Stomach smooth muscle (tissue), 2 donors: Measurements from ENCODE around the gene TSKU.
A peak's percentile ranks its signal among the peaks of the same experiment; 100 is the strongest.
"Not testable (repeated sequence)": the region's sequence is repeated elsewhere in the genome, so short reads cannot be mapped to it uniquely, and the experiment has no call there.

Source experiments
- H3K27ac ChIP-seq: one replicate; pipeline ENCODE4 v1.7.0; 2013; ENCODE audit warnings: mild to moderate bottlenecking, low read length, inconsistent platforms
- H3K27me3 ChIP-seq, 2 donors: one replicate each; pipeline ENCODE4 v1.7.0; 2013; ENCODE audit warnings: low read length in 2 of 2; ENCODE audit not compliant: insufficient read depth in 2 of 2, control insufficient read depth in 1 of 2
- H3K36me3 ChIP-seq, 2 donors: one replicate each; pipeline ENCODE4 v1.7.0; 2013; ENCODE audit warnings: low read length in 2 of 2; ENCODE audit not compliant: control insufficient read depth in 2 of 2, insufficient read depth in 2 of 2
- H3K4me1 ChIP-seq: one replicate; pipeline ENCODE4 v1.7.0; 2013; ENCODE audit warnings: low read length; ENCODE audit not compliant: control insufficient read depth, insufficient read depth
- H3K4me3 ChIP-seq, 2 donors: one replicate each; pipeline ENCODE4 v1.7.0; 2013; ENCODE audit warnings: low read length in 2 of 2
- H3K9ac ChIP-seq, 2 donors: one replicate each; pipeline ENCODE4 v1.7.0; 2013; ENCODE audit warnings: low read length in 2 of 2, mild to moderate bottlenecking in 1 of 2
- H3K9me3 ChIP-seq, 2 donors: one replicate each; pipeline ENCODE4 v1.7.0; 2013; ENCODE audit warnings: low read length in 2 of 2; ENCODE audit not compliant: control insufficient read depth in 2 of 2
- donor health status: healthy.
- donor health status: Pancreatic carcinoma.

Gene TSKU, protein sequence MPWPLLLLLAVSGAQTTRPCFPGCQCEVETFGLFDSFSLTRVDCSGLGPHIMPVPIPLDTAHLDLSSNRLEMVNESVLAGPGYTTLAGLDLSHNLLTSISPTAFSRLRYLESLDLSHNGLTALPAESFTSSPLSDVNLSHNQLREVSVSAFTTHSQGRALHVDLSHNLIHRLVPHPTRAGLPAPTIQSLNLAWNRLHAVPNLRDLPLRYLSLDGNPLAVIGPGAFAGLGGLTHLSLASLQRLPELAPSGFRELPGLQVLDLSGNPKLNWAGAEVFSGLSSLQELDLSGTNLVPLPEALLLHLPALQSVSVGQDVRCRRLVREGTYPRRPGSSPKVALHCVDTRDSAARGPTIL

GRCh38 chr11:76783294-76783895 is at the start of gene TSKU:
TSS of gene TSKU (plus strand) at chr11:76783356. CDS start at chr11:76795617, 12,261 bp downstream.
- Histone ChIP-seq H3K9ac (peak within 1 kb of the TSS; percentile 73 to 77), H3K4me1 (peaks cover 39% of the 10 kb centered on the region)

GRCh38 chr11:76733906-76734305 is 49.2 kb upstream of the TSKU start:
- H3K9ac ChIP-seq, H3K4me3 ChIP-seq, H3K4me1 ChIP-seq, H3K9me3 ChIP-seq, H3K27me3 ChIP-seq, H3K36me3 ChIP-seq, H3K27ac ChIP-seq: not testable (repeated sequence)

More at GRCh38 chr11:76783294-76783895, at the start of gene TSKU:
- Histone ChIP-seq H3K27ac (peak within 1 kb of the TSS; percentile 64), H3K4me3 (peak within 1 kb of the TSS; percentile 71 to 83), H3K27me3 (no peaks in the 10 kb centered on the region), H3K9me3 (no peaks in the 10 kb centered on the region), H3K36me3 (no peaks in the 10 kb centered on the region)

DNA sequence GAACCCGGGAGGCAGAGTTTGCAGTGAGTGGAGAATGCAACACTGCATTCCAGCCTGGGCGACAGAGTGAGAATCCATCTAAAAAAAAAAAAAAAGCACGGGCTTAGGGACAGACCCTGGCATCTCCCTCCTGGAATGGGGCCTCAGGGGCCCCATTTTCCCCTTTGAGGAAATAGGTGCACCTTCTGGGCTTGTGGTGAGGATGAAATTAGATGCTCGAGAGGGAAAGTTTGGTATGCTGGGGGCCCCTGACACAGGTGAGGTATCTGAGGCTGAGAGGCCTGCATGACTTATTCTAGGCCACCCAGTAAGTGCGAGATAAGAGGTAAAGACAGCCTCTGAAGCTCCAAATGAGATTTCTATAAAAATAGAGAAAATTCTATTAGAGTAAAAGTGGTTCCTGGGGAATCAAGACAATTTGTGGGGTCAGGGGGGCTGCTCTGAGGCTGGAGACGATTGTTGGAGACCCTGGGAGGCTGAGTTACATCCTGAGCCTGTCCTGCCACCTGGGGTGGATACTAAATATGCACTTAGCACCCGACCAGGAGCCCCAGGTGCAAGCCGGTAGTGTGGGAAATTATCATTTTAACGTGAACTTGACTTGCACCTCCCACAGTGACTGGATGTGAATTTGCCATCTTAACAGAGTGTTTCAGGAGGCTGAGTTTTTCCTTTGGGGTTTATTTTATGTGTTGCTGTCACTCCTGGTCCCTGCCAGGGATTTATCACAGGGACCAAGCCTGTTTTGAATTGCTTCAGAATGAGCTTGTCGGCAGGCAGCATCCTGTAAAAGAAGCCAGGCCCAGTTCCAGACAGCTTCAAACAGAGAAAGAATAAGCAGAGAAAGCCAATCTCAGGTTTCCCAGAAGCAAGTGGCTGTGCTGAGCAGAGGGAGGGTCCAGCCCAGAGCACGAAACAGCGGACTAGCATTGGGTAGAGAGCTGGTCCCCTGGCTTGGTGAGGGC is 48.4 kb upstream of the TSKU start:
- no peak overlapping the region for H3K9ac ChIP-seq
- no peaks in the 10 kb centered on the region for H3K9me3 ChIP-seq
- no peaks in the 10 kb centered on the region for H3K36me3 ChIP-seq
- H3K4me1 ChIP-seq = peaks cover 3% of the 10 kb centered on the region
- H3K27ac ChIP-seq = no peak overlapping the region
- H3K27me3 ChIP-seq = no peaks in the 10 kb centered on the region
- H3K4me3 ChIP-seq = no peak overlapping the region

GRCh38 chr11:76735841-76736240 is 47.3 kb upstream of the TSKU start:
- Histone ChIP-seq H3K9ac (no peak overlapping the region), H3K36me3 (no peaks in the 10 kb centered on the region), H3K27me3 (no peaks in the 10 kb centered on the region)

GRCh38 chr11:76736266-76736665 is 46.9 kb upstream of the TSKU start:
- H3K9me3 ChIP-seq = no peaks in the 10 kb centered on the region
- H3K36me3 ChIP-seq = no peaks in the 10 kb centered on the region
- no peaks in the 10 kb centered on the region for H3K27me3 ChIP-seq
- peaks cover 3% of the 10 kb centered on the region for H3K4me1 ChIP-seq
- no peak overlapping the region for H3K27ac ChIP-seq
- no peak overlapping the region for H3K9ac ChIP-seq
- no peak overlapping the region for H3K4me3 ChIP-seq

More at GRCh38 chr11:76735841-76736240, 47.3 kb upstream of the TSKU start:
- Histone ChIP-seq H3K27ac (no peak overlapping the region), H3K4me1 (peaks cover 3% of the 10 kb centered on the region), H3K9me3 (no peaks in the 10 kb centered on the region), H3K4me3 (no peak overlapping the region)

- Histone ChIP-seq H3K4me3 (no peak overlapping the region), H3K9ac (no peak overlapping the region), H3K27me3 (no peaks in the 10 kb centered on the region), H3K27ac (no peak overlapping the region), H3K36me3 (no peaks in the 10 kb centered on the region), H3K9me3 (no peaks in the 10 kb centered on the region), H3K4me1 (peaks cover 3% of the 10 kb centered on the region)
These were observed 46.2 kb upstream of the TSKU start for GRCh38 chr11:76736773-76737495.

DNA sequence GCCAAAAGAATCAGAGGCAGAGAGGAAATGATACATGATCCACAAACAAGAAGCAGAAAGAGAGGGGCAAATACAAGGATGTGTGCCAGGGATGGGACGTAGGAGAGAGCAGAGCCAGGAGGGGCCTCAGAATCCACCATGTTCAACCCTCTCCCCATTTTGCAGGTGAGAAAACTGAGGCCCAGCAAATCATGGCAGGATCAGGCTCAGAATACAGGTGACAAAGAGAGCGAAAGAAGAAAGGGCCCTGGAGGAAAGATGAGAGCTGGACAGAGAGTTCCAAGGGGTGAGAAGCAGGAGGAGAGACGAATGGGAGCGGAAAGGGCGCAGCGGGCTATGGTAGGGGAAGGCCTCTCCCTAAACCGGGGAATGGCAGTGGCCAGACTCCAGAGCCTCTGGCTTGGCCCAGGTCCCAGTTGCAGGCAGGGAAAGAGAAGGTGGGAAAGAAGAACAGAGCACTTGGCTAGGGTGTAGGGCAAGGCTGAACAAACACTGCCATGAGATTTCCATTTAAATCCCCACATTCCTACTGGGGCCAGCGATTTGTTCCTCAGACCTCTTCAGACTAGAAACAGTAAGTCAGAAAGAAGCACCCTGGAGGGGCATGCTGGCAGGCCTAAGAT is 44.4 kb upstream of the TSKU start:
- Histone ChIP-seq H3K27ac (no peak overlapping the region), H3K4me1 (peaks cover 3% of the 10 kb centered on the region), H3K4me3 (no peak overlapping the region), H3K9me3 (no peaks in the 10 kb centered on the region), H3K27me3 (no peaks in the 10 kb centered on the region), H3K9ac (no peak overlapping the region), H3K36me3 (no peaks in the 10 kb centered on the region)

GRCh38 chr11:76739798-76740197 is 43.4 kb upstream of the TSKU start:
- Histone ChIP-seq H3K4me3 (no peak overlapping the region), H3K4me1 (peaks cover 3% of the 10 kb centered on the region), H3K9me3 (no peaks in the 10 kb centered on the region), H3K27ac (no peak overlapping the region), H3K27me3 (no peaks in the 10 kb centered on the region), H3K36me3 (no peaks in the 10 kb centered on the region), H3K9ac (no peak overlapping the region)

GRCh38 chr11:76740772-76741171 is 42.4 kb upstream of the TSKU start:
- H3K27me3 ChIP-seq = no peaks in the 10 kb centered on the region
- no peaks in the 10 kb centered on the region for H3K9me3 ChIP-seq
- peaks cover 3% of the 10 kb centered on the region for H3K4me1 ChIP-seq
- no peak overlapping the region for H3K27ac ChIP-seq
- H3K36me3 ChIP-seq = no peaks in the 10 kb centered on the region
- no peak overlapping the region for H3K9ac ChIP-seq
- H3K4me3 ChIP-seq = no peak overlapping the region

DNA sequence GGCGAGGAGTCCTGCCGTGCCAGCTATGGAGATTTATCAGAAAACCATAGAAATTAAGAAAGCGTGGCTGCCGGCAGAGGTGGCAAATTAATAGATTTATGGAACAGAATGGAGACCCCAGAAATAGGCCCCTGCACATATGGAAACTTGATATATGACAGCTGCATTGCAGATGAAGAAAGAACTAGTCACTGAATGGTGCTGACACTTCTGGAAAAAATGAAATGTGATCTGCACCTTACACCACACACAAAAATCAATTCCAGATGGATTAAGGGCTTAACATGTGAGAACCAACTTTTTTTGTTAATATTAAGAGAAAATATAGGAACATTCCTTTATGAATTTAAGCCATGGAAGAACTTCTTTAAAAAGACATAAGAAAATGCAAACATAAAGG is 40.3 kb upstream of the TSKU start:
- Histone ChIP-seq H3K9ac (no peak overlapping the region), H3K27ac (no peak overlapping the region), H3K9me3 (no peaks in the 10 kb centered on the region), H3K27me3 (no peaks in the 10 kb centered on the region), H3K4me1 (peaks cover 3% of the 10 kb centered on the region), H3K36me3 (no peaks in the 10 kb centered on the region), H3K4me3 (no peak overlapping the region)
